Stimulated activated CD4-positive, alpha-beta T cell treated with anti-CD3 and anti-CD28 coated beads, Interleukin-4, amount 100 ng/mL, for 48 hours (primary cell): ENCODE measurements around the gene RAB8B.
"Not testable (repeated sequence)": the region's sequence is repeated elsewhere in the genome, so short reads cannot be mapped to it uniquely, and the experiment has no call there.

Source experiments
- DNase-seq, 2 donors: peaks; one replicate each; pipeline ENCODE4 v3.0.0-alpha.2; 2020; ENCODE audit warnings: low read depth in 2 of 2

Gene RAB8B

DNA sequence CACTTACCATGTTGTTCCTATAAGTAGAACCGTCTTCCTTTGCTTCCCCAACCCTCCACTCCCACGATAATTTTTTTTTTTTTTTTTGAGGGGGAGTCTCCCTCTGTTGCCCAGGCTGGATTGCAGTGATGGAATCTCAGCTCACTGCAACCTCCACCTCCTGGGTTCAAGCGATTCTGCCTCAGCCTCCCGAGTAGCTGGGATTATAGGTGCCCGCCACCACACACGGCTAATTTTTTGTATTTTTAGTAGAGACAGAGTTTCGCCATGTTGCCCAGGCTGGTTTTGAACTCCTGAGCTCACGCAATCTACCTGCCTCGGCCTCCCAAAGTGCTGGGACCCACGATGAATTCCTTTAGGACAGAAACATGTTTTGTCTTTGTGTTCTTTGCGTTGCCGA lies 19.4 kb downstream of the RAB8B start:
- not testable (repeated sequence) for DNase-seq

- DNase-seq = no peak
Measured at GRCh38 chr15:63210151-63211091, 21.0 kb downstream of the RAB8B start.

DNA sequence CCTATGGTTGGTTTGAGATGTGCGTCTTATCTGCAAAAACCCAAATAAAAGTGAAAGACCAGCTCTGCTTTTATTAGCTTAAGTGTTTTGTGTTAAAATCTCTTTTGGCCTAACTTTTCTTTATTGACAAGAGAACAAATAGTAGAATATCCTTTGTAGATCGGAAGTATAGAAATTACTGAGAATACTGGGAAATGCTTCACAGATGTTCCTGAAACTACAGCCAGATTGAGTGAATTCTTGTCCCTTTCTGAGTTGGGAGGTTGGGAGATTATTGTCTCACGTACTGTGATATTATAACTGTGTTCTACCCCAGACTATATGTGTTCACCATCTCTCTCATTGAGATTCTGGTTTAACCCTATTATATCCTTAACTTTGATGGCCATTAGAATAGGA lies 21.7 kb downstream of the RAB8B start:
- DNase-seq = no peak

- no peak for DNase-seq
Measured at GRCh38 chr15:63211549-63211948, 22.1 kb downstream of the RAB8B start.

- DNase-seq = no peak
Measured at GRCh38 chr15:63212050-63213004, 22.9 kb downstream of the RAB8B start.

DNA sequence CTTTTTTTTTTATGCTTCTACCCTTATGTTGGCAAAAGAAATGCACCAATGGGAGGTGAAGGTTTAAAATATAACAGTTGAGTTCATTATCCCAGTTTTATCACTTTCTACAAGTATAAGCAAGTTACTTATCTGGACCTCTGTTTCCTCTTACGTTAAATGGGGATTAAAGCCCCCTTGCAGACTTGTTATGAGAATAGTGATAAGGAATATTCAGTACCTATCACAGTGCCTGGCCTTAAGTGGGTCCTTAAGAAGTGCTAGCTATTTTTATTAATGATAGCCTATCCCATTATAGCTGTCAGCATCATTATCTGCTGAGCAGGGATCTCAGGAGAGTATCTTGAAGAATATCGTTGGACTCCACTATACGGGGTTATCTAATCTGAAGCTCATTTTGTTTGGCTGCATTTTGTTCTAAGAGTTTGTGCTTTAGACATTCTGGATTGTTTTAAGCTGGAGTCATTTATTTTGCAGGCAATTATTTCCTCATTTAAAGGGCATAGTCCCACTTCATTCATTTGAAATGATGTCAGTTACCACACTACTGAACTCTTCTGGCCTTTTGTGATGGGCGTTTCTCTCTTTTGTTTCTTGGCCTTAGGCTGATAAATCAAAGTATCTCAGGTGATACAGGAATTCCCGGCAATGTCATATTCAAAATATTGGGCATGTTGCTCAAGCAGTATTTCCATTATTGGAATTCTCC lies 28.8 kb downstream of the RAB8B start:
- DNase-seq = no peak

DNA sequence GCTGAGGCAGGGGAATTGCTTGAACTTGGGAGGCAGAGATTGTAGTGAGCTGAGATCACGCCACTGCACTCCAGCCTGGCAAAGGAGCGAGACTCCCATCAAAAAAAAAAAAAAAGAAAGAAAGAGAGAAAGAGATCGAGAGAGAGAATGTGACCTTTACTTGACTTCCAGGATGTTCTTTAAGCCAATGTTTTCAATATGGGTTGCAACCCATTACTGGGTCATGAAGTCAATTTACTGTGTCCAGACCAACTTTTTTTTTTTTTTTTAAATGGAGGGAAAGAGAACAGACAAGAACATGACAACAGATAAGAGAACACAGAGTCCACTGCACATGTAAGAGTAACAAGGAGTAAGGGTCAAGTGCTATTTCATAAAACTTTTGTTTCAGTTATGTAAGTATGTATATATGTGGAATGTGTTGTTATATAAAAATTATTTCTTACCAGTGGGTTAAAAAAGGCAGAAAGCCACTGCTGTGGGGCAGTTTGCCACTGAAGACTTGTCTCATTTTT lies 29.8 kb downstream of the RAB8B start:
- no peak for DNase-seq

- no peak for DNase-seq
Measured at GRCh38 chr15:63221346-63221745, 31.9 kb downstream of the RAB8B start.

DNA sequence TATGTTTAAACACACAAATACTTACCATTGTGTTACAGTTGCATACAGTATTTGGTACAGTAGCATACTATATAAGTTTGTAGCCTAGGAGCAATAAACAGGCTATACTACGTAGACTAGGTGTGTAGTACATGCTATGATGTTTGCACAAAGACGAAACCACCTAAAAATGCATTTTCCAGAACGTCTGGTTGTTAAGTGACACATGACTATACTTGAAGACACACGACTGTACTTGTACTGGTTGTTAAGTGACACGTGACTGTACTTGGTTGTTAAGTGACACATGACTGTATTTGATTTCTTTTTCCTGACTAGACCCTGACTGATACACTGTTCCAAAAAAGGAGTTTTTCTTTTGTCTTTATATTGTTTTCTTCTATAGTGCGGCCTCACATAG lies 34.1 kb downstream of the RAB8B start:
- DNase-seq = no peak

GRCh38 chr15:63225381-63225780 lies 36.0 kb downstream of the RAB8B start:
- DNase-seq = no peak

GRCh38 chr15:63226155-63226883 lies 36.9 kb downstream of the RAB8B start:
- DNase-seq = no peak

GRCh38 chr15:63226966-63227401 lies 37.6 kb downstream of the RAB8B start:
- no peak for DNase-seq

GRCh38 chr15:63227689-63228088 lies 38.3 kb downstream of the RAB8B start:
- DNase-seq = no peak

DNA sequence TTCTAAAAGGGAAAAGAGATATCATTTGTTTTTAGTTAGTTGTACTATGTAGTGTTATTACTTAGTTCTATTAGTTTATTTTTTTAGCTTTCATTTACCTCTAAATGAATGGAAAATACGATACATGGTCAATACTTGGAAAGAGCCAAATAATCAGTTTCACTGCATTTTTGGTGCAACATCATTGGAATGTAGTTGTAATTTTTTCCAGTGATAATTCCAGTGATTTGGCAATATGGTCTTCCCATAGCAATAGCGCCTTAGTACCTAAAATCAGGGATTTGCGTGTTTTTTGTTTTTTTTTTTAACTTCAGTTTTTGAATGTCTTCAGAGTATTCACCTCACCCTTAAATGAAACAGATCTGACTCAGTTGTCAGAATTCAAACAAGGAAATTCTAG lies 41.8 kb downstream of the RAB8B start:
- no peak for DNase-seq

DNA sequence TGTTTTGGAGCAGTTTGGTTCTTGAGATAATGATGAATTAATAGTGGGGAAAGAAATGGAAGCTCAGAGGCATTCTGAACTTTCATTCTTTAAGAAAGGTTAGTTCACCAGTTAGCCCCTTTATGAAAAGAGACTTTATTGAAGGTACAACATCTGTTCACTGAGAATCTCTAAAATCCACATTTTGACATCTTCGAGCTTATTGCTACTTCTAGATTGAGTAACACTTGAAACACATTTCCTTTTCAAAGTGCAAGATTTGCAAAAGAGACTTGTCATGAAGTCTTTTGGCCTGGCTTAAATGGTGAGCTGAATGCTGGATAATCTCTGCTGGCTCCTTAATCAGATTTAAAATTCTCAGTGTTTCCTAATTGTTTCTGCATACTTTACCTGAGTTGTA lies 42.3 kb downstream of the RAB8B start:
- no peak for DNase-seq

GRCh38 chr15:63232405-63232804 lies 43.0 kb downstream of the RAB8B start:
- no peak for DNase-seq

DNA sequence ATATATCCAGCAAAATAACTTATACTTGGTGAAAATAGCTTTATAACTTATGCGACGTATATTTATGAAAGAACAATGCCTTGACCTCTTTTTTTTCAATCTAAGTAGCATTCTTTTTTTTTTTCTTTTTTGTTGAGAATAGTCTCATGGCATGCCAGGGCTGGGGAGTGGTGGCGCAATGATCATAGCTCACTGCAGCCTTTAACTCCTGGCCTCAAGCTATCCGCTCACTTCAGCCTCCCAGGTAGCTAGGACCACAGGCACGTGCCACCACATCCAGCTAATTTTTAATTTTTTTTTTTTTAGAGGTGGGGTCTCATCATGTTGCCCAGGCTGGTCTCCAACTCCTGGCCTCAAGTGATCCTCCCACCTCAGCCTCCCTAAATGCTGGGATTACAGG lies 43.5 kb downstream of the RAB8B start:
- no peak for DNase-seq

DNA sequence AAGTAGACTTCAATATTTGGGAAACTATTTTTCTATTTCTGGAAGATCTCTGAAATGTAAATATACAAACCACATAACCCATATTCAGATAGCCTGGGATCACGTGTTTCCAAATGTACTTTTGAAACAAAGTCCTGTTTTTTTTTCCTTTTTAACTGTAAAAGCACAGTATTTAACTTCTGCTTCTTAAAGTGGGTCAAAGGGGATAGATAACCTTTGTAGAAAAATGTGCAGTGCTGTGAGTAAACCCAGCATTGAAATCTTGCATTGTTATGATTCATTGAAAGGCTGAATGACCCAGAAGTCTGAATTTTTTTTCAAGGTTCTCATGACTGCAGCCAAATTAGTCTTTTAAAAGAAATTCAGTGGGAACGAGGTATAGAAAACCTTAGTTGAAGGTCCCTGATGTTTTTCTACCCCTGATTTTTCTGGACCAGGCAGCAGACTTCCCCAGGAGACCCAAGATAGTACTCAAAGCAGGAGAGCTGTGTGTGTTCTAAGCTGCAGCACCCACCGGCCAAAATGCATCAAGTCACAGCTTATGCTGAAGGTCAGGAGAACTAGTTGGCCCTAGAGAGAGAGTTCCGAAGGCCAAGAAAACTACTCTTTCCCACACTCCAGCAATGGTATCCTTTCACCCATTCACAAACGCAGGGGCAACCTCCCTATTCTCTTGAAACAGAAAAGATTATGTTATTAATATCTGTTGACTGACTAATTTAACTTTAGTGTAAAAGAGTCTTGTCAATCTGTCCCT lies 44.4 kb downstream of the RAB8B start:
- no peak for DNase-seq

- no peak for DNase-seq
Measured at GRCh38 chr15:63234451-63234870, 45.1 kb downstream of the RAB8B start.

DNA sequence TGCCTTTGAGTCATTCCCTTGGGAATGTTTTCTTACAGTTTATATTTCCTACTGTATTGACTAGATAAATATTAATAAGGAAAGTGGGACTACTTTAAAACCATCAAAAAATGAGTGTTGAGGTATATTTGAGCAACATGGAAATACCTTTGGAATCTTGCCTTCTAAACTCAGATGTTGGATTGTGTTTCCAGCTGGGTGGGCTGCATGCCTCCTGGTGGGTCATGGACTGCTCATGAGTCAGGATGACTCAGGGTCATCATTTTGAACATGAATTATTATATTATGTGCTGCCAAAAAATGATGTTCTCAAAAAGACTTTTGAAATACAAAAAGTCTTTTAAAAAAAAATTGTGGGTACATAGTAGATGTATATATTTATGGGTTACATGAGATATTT lies 46.9 kb downstream of the RAB8B start:
- DNase-seq = no peak
